GM21619 (cell line): ENCODE results near the gene ANO10.
"Not testable (repeated sequence)": the region's sequence is repeated elsewhere in the genome, so short reads cannot be mapped to it uniquely, and the experiment has no call there.

Source experiments
- ATAC-seq: cut with Tn5 transposase; IDR thresholded peaks from one replicate; pipeline ENCODE4 v1.9.1; 2021; ENCODE audit not compliant: unreplicated experiment

The ANO10 gene

GRCh38 chr3:43629741-43630140 is 7.9 kb upstream of the ANO10 start:
- ATAC-seq, result no peak

GRCh38 chr3:43629257-43629656 is 7.4 kb upstream of the ANO10 start:
- peak; percentile 60 for ATAC-seq

GRCh38 chr3:43627360-43627759 is 5.5 kb upstream of the ANO10 start:
- ATAC-seq, result no peak

- ATAC-seq, result no peak
Observed at GRCh38 chr3:43624619-43625305, 3.0 kb upstream of the ANO10 start.

- ATAC-seq, result no peak
Observed at GRCh38 chr3:43620831-43621655, 768 bp downstream of the ANO10 start.

GRCh38 chr3:43619588-43619987 is 2.2 kb downstream of the ANO10 start:
- no peak for ATAC-seq

GRCh38 chr3:43618142-43618541 is 3.7 kb downstream of the ANO10 start:
- ATAC-seq, result no peak

- ATAC-seq, result no peak
Observed at GRCh38 chr3:43616034-43616433, 5.8 kb downstream of the ANO10 start.

GRCh38 chr3:43615133-43615532 is 6.7 kb downstream of the ANO10 start:
- ATAC-seq, result no peak

GRCh38 chr3:43613976-43614375 is 7.8 kb downstream of the ANO10 start:
- no peak for ATAC-seq

- no peak for ATAC-seq
Observed at GRCh38 chr3:43612419-43612818, 9.4 kb downstream of the ANO10 start.

GRCh38 chr3:43609406-43609805 is 12.4 kb downstream of the ANO10 start:
- no peak for ATAC-seq

- no peak for ATAC-seq
Observed at GRCh38 chr3:43608751-43609150, 13.1 kb downstream of the ANO10 start.

- ATAC-seq, result no peak
Observed at GRCh38 chr3:43606284-43606683, 15.5 kb downstream of the ANO10 start.

- not testable (repeated sequence) for ATAC-seq
Observed at GRCh38 chr3:43599959-43600358, 21.9 kb downstream of the ANO10 start.

GRCh38 chr3:43597961-43598360 is 23.9 kb downstream of the ANO10 start:
- no peak for ATAC-seq

- not testable (repeated sequence) for ATAC-seq
Observed at GRCh38 chr3:43596178-43596577, 25.6 kb downstream of the ANO10 start.

GRCh38 chr3:43595280-43595679 is 26.5 kb downstream of the ANO10 start:
- ATAC-seq, result not testable (repeated sequence)

- ATAC-seq, result not testable (repeated sequence)
Observed at GRCh38 chr3:43593588-43593987, 28.2 kb downstream of the ANO10 start.

- not testable (repeated sequence) for ATAC-seq
Observed at GRCh38 chr3:43591866-43592265, 29.9 kb downstream of the ANO10 start.

- ATAC-seq, result no peak
Observed at GRCh38 chr3:43587303-43587702, 34.5 kb downstream of the ANO10 start.
